C4-2B (cell line): Measurements from ENCODE around the gene ZNF678.

Source experiments
- ZFX ChIP-seq: fragments of 450-650 bp; IDR thresholded peaks from 2 replicates; pipeline ENCODE4 v1.6.1; 2017
- TF ChIP-seq, protein P1 (sequence below): fragments of 450-650 bp; conservative IDR thresholded peaks from 2 replicates; pipeline ENCODE4 v1.5.1; 2017; ENCODE audit warnings: mild to moderate bottlenecking

DNA sequence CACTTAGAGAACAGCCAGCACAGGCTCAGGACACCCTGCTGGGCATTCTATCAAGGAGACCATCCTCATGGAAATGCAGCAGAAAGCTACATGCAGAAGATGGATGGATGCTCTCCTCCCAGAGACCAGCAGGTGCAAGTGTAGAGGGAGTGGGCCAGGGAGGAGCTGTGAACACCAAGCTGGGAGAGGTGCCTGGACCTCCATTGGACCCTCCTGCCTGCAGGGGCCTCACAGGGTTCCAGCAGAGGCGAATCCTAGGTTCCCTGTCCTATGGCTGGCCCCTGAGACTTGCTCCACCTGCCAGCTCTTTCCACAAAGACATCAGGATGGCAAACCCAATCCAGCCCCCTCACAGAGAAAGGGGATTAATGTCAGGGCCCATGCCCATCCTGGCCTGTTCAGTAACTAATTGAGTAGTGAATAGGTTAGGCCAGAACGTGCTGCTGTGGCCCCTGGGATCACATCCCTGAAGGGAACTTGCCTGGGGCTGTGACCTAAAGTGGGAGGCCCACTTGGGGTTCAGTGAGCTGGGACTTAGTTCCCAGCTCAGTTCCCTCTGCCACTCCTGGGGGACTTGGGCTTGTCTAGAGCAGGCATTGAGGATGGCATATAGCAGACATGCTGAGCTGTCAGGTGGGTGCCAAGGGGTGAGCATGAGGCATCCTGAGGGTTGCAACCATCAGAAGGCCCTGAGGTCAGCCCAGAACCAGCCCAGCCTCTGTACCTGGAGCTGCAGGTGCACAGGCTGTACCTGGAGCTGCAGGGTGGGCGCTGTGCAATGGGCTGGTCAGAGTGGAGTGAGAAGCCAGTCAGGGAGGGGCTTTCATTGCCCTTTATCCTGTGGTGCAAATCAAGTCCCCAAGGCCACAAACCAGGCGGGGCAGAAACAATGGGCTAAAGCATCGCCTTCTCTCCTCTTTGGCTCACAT, 22.9 kb upstream of the ZNF678 start:
- TF ChIP-seq, protein P1, sequence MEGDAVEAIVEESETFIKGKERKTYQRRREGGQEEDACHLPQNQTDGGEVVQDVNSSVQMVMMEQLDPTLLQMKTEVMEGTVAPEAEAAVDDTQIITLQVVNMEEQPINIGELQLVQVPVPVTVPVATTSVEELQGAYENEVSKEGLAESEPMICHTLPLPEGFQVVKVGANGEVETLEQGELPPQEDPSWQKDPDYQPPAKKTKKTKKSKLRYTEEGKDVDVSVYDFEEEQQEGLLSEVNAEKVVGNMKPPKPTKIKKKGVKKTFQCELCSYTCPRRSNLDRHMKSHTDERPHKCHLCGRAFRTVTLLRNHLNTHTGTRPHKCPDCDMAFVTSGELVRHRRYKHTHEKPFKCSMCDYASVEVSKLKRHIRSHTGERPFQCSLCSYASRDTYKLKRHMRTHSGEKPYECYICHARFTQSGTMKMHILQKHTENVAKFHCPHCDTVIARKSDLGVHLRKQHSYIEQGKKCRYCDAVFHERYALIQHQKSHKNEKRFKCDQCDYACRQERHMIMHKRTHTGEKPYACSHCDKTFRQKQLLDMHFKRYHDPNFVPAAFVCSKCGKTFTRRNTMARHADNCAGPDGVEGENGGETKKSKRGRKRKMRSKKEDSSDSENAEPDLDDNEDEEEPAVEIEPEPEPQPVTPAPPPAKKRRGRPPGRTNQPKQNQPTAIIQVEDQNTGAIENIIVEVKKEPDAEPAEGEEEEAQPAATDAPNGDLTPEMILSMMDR, result no peak
- TF ChIP-seq ZFX, result no peak
